Left hindlimb (tissue), 1 donor: Measurements from ENCODE around the gene AGBL4.

ENCODE experiments used
- DNase-seq: peaks from one replicate; pipeline ENCODE4 v3.0.0-alpha.2; 2018

The AGBL4 gene

GRCh38 chr1:48750109-48750508, 1273.6 kb downstream of the AGBL4 start:
- DNase-seq = no peak

- DNase-seq = no peak
Observed at GRCh38 chr1:48749068-48749467, 1274.7 kb downstream of the AGBL4 start.

- no peak for DNase-seq
Observed at GRCh38 chr1:48746906-48747305, 1276.8 kb downstream of the AGBL4 start.

- no peak for DNase-seq
Observed at GRCh38 chr1:48744032-48744431, 1279.7 kb downstream of the AGBL4 start.

GRCh38 chr1:48743480-48743879, 1280.3 kb downstream of the AGBL4 start:
- no peak for DNase-seq

GRCh38 chr1:48741380-48741779, 1282.4 kb downstream of the AGBL4 start:
- no peak for DNase-seq

GRCh38 chr1:48740621-48741020, 1283.1 kb downstream of the AGBL4 start:
- peak; percentile 36 for DNase-seq

- DNase-seq = no peak
Observed at GRCh38 chr1:48739091-48739490, 1284.7 kb downstream of the AGBL4 start.

GRCh38 chr1:48738356-48738755, 1285.4 kb downstream of the AGBL4 start:
- DNase-seq = no peak

- DNase-seq = no peak
Observed at GRCh38 chr1:48735796-48736195, 1288.0 kb downstream of the AGBL4 start.

GRCh38 chr1:48730164-48730910, 1293.4 kb downstream of the AGBL4 start:
- DNase-seq = no peak

- DNase-seq = no peak
Observed at GRCh38 chr1:48728584-48728983, 1295.2 kb downstream of the AGBL4 start.

GRCh38 chr1:48726557-48727215, 1297.1 kb downstream of the AGBL4 start:
- no peak for DNase-seq

GRCh38 chr1:48726139-48726538, 1297.6 kb downstream of the AGBL4 start:
- no peak for DNase-seq

GRCh38 chr1:48725341-48726046, 1298.3 kb downstream of the AGBL4 start:
- DNase-seq = no peak

GRCh38 chr1:48720929-48721328, 1302.8 kb downstream of the AGBL4 start:
- DNase-seq = no peak

- DNase-seq = no peak
Observed at GRCh38 chr1:48718705-48719104, 1305.0 kb downstream of the AGBL4 start.

- no peak for DNase-seq
Observed at GRCh38 chr1:48718116-48718630, 1305.6 kb downstream of the AGBL4 start.

GRCh38 chr1:48717082-48717481, 1306.7 kb downstream of the AGBL4 start:
- DNase-seq = no peak

- DNase-seq = no peak
Observed at GRCh38 chr1:48715921-48716320, 1307.8 kb downstream of the AGBL4 start.

GRCh38 chr1:48710915-48711314, 1312.8 kb downstream of the AGBL4 start:
- DNase-seq = no peak

GRCh38 chr1:48710318-48710717, 1313.4 kb downstream of the AGBL4 start:
- no peak for DNase-seq

GRCh38 chr1:48704736-48705135, 1319.0 kb downstream of the AGBL4 start:
- DNase-seq = no peak

- DNase-seq = no peak
Observed at GRCh38 chr1:48701445-48701844, 1322.3 kb downstream of the AGBL4 start.
